ENCODE results near the gene BCL7A. TPM values are rescaled to one million over a fixed set of nuclear protein-coding genes. Genes with fewer than 3 reads are reported as not detected.

BCL7A gene
- total RNA-seq, 1 experiment from 2014 or later, result 18.2 TPM

- Mint-ChIP-seq H3K9me3 (no peaks in the 10 kb centered on the region), H3K27ac (no peak overlapping the region; a peak in 1 of 7 replicates), H3K4me1 (peaks cover 5 to 7% of the 10 kb centered on the region in 2 experiments), H3K27me3 (ENCODE audit: low read depth) (no peaks in the 10 kb centered on the region), H3K36me3 (ENCODE audit: insufficient read depth in 1 of 3, low read depth in 3 of 3) (no peaks in the 10 kb centered on the region), H3K4me3 (no peak overlapping the region)
- H3K4me2 ChIP-seq (ENCODE audit: insufficient read depth, insufficient read length, low read length), result no peak overlapping the region
- H2AFZ ChIP-seq (ENCODE audit: low read length), result no peak overlapping the region
- H3K9ac ChIP-seq (ENCODE audit: extremely low read depth, insufficient read length, low read length), result no peak overlapping the region
- no peak overlapping the region for H4K5ac ChIP-seq (ENCODE audit: insufficient read length, low read depth, low read length)
- H3K23ac ChIP-seq (ENCODE audit: insufficient read length, low read depth, low read length), result no peak overlapping the region
- no peaks in the 10 kb centered on the region for H3K9me3 ChIP-seq (ENCODE audit: control insufficient read depth, low read depth, low read length)
- H3K23me2 ChIP-seq (ENCODE audit: insufficient read length, low read depth, low read length, poor library complexity, severe bottlenecking), result no peaks in the 10 kb centered on the region
- H2BK15ac ChIP-seq (ENCODE audit: low read depth, low read length), result no peak overlapping the region
- H3K4ac ChIP-seq (ENCODE audit: low read depth, low read length), result no peak overlapping the region
- no peak overlapping the region for H2AK5ac ChIP-seq (ENCODE audit: insufficient read length, low read length)
- no peaks in the 10 kb centered on the region; the same call in 1 of the 2 replicates for H3K4me1 ChIP-seq (ENCODE audit: insufficient read depth, low read length)
- no peaks in the 10 kb centered on the region for H3K27me3 ChIP-seq (ENCODE audit: insufficient read depth, low read length)
- no peaks in the 10 kb centered on the region for H3K79me1 ChIP-seq (ENCODE audit: insufficient read depth, low read depth, low read length, poor library complexity, severe bottlenecking)
- no peak overlapping the region for H4K8ac ChIP-seq (replicated peaks; ENCODE audit: insufficient read length, low read depth, low read length)
- no CpG with 5 or more reads among the region's 14 CpGs for WGBS (ENCODE audit: extremely low coverage, insufficient read length, low lambda C conversion rate)
- no peaks in the 10 kb centered on the region for H3K79me2 ChIP-seq (ENCODE audit: insufficient read depth, low read length)
- H3T11ph ChIP-seq (ENCODE audit: low read length), result no peak overlapping the region
- no peak overlapping the region for H3K27ac ChIP-seq (ENCODE audit: insufficient read length, low read depth, low read length)
- no peak for DNase-seq
- no peak overlapping the region for H2BK120ac ChIP-seq (ENCODE audit: low read depth, low read length, poor library complexity, severe bottlenecking)
- H2BK20ac ChIP-seq (ENCODE audit: low read depth, low read length, poor library complexity, severe bottlenecking), result no peak overlapping the region
- TF ChIP-seq, protein P1, sequence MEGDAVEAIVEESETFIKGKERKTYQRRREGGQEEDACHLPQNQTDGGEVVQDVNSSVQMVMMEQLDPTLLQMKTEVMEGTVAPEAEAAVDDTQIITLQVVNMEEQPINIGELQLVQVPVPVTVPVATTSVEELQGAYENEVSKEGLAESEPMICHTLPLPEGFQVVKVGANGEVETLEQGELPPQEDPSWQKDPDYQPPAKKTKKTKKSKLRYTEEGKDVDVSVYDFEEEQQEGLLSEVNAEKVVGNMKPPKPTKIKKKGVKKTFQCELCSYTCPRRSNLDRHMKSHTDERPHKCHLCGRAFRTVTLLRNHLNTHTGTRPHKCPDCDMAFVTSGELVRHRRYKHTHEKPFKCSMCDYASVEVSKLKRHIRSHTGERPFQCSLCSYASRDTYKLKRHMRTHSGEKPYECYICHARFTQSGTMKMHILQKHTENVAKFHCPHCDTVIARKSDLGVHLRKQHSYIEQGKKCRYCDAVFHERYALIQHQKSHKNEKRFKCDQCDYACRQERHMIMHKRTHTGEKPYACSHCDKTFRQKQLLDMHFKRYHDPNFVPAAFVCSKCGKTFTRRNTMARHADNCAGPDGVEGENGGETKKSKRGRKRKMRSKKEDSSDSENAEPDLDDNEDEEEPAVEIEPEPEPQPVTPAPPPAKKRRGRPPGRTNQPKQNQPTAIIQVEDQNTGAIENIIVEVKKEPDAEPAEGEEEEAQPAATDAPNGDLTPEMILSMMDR (conservative IDR thresholded peaks at IDR 0.05), result no peak
- H3K18ac ChIP-seq (ENCODE audit: insufficient read length, low read depth, low read length), result no peak overlapping the region
- no peak overlapping the region for H4K91ac ChIP-seq (ENCODE audit: insufficient read length, low read depth, low read length)
- H3K56ac ChIP-seq (ENCODE audit: insufficient read length, low read depth, low read length), result no peak overlapping the region
- no peak overlapping the region for H2BK12ac ChIP-seq (ENCODE audit: insufficient read length, low read depth, low read length)
- H2BK5ac ChIP-seq (ENCODE audit: insufficient read length, low read length), result no peak overlapping the region
- no peaks in the 10 kb centered on the region for H4K20me1 ChIP-seq (ENCODE audit: control insufficient read depth, insufficient read depth, insufficient read length)
- H3K14ac ChIP-seq (ENCODE audit: insufficient read depth, low read length), result peak overlapping the region; percentile 80
Measured at GRCh38 chr12:121980892-121981272, 40.8 kb upstream of the BCL7A start.

Data from H9 (cell line).